Ishikawa (cell line): Measurements from ENCODE around the gene MCM10.

Source experiments
- EP300 ChIP-seq: IDR thresholded peaks from 2 replicates; pipeline ENCODE4 v1.6.1; 2012; ENCODE audit warnings: borderline replicate concordance
- FOXM1 ChIP-seq: IDR thresholded peaks from 2 replicates; pipeline ENCODE4 v1.6.1; 2012; ENCODE audit warnings: low read depth, borderline replicate concordance
- TEAD4 ChIP-seq: IDR thresholded peaks from 2 replicates; pipeline ENCODE4 v1.6.1; 2012
- TF ChIP-seq, protein P1 (sequence below): IDR thresholded peaks from 2 replicates; pipeline ENCODE4 v1.6.1; 2012

DNA sequence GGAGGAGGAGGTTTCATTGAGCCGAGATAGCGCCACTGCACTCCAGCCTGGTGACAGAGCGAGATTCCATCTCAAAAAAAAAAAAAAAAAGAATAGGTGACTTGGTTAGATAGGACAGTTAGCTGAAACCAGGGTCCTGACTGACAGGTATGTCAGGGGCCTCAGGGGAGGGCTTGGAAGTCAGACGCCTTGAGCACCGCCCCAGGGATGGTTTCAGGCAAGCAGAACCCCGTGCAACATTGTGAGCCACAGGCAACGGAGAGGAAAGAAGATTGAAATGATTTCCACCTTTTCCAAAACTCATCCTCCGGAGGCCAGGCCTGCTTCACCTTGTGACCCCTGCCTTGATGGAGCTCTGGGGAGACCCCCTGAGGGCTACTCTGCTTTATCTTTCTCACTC is 64.2 kb downstream of the MCM10 start:
- TF ChIP-seq TEAD4 (no peak), EP300 (no peak), FOXM1 (no peak)
- TF ChIP-seq, protein P1, sequence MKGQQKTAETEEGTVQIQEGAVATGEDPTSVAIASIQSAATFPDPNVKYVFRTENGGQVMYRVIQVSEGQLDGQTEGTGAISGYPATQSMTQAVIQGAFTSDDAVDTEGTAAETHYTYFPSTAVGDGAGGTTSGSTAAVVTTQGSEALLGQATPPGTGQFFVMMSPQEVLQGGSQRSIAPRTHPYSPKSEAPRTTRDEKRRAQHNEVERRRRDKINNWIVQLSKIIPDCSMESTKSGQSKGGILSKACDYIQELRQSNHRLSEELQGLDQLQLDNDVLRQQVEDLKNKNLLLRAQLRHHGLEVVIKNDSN: no peak
